ENCODE results near the gene TBCE.

The TBCE gene

GRCh38 chr1:235367000-235367908 is at the start of gene TBCE:
Gene TBCE (plus strand): TSS chr1:235367427. CDS start chr1:235380050, 12,623 bp downstream.
- DNase-seq: peak; percentile 95

- no peak for DNase-seq
Measured at GRCh38 chr1:235319255-235319654, 48.0 kb upstream of the TBCE start.

GRCh38 chr1:235320521-235321179 is 46.6 kb upstream of the TBCE start:
- no peak for DNase-seq

GRCh38 chr1:235324296-235324695 is 42.9 kb upstream of the TBCE start:
- DNase-seq: no peak

GRCh38 chr1:235325139-235325538 is 42.1 kb upstream of the TBCE start:
- DNase-seq: no peak

- no peak for DNase-seq
Measured at GRCh38 chr1:235325854-235326253, 41.4 kb upstream of the TBCE start.

- DNase-seq: no peak
Measured at GRCh38 chr1:235326719-235327558, 40.3 kb upstream of the TBCE start.

- no peak for DNase-seq
Measured at GRCh38 chr1:235327559-235328270, 39.5 kb upstream of the TBCE start, which contains the start of gene ARID4B. Gene ARID4B (minus strand): TSS chr1:235328179. CDS start chr1:235326919, 1,260 bp downstream.

- peak; percentile 100 for DNase-seq
Measured at GRCh38 chr1:235328271-235329138, 38.7 kb upstream of the TBCE start, which contains the start of gene GGPS1. Gene GGPS1 (plus strand): TSS chr1:235328570. CDS start chr1:235335265, 6,695 bp downstream.

- DNase-seq: no peak
Measured at GRCh38 chr1:235329139-235329902, 37.9 kb upstream of the TBCE start.

- DNase-seq: no peak
Measured at GRCh38 chr1:235330918-235331285, 36.3 kb upstream of the TBCE start.

GRCh38 chr1:235331401-235331800 is 35.8 kb upstream of the TBCE start:
- DNase-seq: no peak

GRCh38 chr1:235336903-235337302 is 30.3 kb upstream of the TBCE start:
- no peak for DNase-seq

GRCh38 chr1:235339746-235340145 is 27.5 kb upstream of the TBCE start:
- DNase-seq: no peak

- no peak for DNase-seq
Measured at GRCh38 chr1:235341334-235341733, 25.9 kb upstream of the TBCE start.

- no peak for DNase-seq
Measured at GRCh38 chr1:235342039-235342438, 25.2 kb upstream of the TBCE start.

GRCh38 chr1:235342471-235342870 is 24.8 kb upstream of the TBCE start:
- DNase-seq: no peak

- DNase-seq: no peak
Measured at GRCh38 chr1:235343726-235344125, 23.5 kb upstream of the TBCE start.

GRCh38 chr1:235351441-235351840 is 15.8 kb upstream of the TBCE start:
- DNase-seq: no peak

- no peak for DNase-seq
Measured at GRCh38 chr1:235351898-235352297, 15.3 kb upstream of the TBCE start.
